GM18867 (cell line): ENCODE results near the gene ACSL3.
A peak's percentile ranks its signal among the peaks of the same experiment; 100 is the strongest.
"Not testable (repeated sequence)": the region's sequence is repeated elsewhere in the genome, so short reads cannot be mapped to it uniquely, and the experiment has no call there.

Experiments used
- ATAC-seq: cut with Tn5 transposase; IDR thresholded peaks from one replicate; pipeline ENCODE4 v1.9.1; 2021; ENCODE audit warnings: mild to moderate bottlenecking, moderate library complexity; ENCODE audit not compliant: unreplicated experiment

The ACSL3 gene

DNA sequence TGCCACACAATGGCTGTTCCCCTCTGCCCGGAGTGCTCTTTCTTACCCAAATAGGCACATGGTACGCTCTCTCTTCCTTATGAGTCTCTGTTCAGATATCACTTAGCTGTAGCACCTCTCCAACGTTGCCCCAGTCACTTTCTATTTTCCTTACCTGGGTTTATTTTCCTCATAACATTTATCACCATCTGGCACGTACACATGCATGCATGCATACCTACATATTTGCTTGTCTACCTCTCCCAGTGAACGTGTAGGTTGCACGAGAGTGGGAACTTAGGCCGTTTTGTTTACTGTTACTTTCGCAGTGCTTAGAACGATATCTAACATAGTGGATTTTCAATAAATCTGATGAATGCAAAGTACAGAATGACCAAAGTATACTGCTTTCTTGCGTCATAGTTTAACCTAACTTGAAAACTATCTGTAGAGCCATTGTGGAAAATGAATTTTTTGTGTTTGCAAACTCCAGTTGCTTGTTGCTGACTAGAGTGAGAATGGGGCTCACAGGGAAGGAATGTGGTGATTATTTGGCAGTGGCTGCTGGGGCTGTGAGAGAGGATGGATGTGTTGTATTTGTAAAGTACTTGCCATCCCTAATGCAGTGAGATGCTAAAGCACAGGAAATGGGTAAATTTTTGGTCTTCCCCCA lies 47.1 kb downstream of the ACSL3 start:
- no peak for ATAC-seq

DNA sequence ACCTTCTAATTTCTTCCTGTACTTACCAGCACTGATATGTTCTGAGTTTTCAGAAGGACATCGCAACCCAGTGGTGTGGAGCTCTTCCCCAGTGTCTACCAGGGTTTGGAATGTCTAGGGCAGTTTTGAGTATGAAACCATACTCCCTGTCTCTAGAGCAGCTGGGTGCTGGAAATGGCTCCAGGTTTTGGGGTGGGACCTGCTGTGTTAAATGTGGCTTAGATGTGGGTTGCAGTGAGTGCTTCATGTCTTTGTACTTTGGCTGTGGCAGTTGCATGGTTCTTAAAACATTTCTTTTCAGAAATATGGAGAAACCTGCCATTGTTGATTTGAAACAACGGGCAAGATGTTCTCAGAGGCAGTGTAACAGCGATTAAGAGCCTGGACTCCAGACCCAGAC lies 48.5 kb downstream of the ACSL3 start:
- no peak for ATAC-seq

DNA sequence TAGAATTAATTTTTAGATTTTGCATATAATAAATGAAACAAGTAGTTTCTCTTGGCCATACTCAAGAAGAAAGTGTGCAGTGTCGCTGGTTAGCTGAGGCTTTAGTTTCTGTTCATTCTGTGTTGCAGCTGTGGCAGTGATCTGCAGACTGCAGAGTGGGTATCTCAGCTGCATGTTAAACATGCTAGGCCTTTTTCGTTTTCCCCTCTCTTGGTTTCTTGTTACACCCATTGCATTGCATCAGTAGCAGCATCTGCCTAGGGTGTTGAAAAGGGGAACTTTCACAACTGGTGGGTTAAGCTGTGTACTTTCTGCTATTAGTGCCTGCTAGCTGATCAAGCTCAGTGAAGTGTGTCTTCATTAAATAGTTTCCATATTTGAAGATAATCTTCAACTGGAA lies 51.3 kb downstream of the ACSL3 start:
- ATAC-seq: peak; percentile 98

DNA sequence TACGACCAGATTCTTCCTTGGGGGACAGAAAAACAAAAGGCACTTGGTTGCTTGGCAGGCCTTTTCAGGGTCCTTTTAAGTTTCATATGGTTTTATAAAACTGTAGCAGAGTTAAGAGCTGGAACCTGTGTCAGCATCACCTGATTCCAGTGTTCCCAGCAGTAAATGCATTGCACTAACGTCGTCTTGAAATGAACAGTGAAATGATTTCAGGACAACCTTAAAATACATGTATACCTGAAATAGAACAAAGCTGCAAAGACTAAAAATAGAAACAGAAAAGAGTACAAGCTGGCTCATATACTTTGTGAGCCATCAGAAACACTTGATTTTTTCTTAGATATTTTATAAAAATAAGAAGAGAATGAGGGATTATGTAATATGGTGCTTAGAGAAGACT lies 51.9 kb downstream of the ACSL3 start:
- ATAC-seq: no peak

DNA sequence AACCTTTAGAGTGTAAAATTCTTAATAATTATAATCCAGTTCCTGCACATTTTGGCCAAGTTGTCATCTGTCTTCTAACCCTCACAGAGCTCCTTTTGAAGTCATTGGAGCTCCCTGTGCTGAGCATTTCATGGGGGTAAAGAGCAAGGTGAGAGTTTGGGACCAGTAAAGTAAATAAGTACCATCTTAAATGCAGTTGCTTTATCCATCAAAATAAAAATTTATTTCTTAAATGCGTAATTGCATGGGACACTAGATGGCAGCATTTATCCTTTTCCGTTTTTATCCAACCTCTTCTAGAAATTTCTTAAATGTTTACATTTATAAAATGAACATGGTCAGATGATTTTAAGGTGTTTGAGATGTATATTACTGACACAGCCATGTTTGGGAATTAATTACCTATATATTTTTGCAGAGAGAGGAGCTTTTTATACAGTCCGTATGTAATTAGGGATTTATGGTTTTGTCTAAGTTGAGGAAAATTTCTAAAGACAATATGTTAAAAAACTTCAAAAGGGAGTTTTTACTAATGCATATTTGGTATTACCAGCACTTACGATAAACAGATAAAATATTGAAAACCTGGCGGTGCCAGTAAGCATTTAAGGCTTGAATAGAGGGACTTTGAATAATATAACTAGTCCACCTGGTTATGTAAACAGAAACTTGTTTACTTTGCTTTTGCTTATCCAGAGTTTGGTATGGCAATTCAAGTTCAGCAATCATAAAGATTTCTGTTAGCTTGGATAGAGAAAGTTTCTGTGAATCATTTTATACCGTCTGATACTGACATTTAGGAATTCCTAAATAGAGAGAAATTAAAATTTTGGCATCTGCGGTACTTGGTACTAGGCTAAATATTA lies 54.5 kb downstream of the ACSL3 start:
- ATAC-seq: no peak

DNA sequence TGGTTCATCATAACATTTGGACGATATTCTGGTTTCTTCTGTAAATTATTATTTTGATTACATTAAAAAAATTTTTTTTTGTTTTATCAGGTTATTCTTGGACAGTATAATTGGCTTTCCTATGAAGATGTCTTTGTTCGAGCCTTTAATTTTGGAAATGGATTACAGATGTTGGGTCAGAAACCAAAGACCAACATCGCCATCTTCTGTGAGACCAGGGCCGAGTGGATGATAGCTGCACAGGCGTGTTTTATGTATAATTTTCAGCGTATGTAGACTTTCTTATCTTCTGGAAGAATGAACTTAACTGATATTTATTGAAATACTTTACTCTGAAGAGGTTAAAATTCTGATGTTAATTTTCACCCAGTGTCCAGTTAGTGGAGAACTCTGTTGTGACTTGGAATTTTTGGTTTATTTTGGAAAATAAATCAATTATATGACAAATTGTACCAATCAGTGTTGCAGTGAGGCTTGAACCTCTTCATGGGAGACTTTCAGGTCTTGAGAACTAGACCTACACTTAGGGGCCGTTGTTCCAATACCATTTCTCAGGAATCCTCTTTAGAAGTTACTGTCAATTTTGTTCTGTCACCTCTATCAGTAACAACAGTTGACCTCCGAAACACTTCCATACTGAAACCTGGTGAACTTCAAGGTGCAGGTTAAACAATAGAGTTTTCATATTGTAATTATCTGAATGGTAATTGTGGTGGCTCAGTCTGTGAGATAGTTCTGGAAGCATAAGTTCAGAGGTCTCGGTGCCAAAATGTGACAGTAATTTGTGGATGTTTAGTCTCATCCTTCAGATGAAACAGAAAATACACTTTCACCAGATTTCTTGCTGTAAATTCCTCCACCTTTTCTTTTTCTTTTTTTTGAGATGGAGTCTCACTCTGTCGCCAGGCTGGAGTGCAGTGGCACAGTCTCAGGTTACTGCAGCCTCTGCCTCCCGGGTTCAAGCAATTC lies 55.7 kb downstream of the ACSL3 start:
- no peak for ATAC-seq

DNA sequence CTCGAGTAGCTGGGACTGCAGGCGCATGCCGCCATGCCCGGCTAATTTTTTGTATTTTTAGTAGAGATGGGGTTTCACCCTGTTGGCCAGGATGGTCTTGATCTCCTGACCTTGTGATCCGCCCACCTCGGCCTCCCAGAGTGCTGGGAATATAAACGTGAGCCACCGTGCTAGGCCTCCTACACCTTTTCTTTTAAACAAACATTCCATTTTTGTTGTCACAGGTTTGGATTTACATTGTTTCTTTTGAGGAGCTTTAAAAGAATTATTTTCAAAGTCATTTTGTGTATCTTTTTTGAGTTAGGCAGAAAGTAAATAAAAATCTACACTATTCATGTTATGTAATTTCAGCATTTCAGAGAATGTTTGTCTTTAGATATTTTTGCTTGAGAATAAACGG lies 56.4 kb downstream of the ACSL3 start:
- ATAC-seq: not testable (repeated sequence)

DNA sequence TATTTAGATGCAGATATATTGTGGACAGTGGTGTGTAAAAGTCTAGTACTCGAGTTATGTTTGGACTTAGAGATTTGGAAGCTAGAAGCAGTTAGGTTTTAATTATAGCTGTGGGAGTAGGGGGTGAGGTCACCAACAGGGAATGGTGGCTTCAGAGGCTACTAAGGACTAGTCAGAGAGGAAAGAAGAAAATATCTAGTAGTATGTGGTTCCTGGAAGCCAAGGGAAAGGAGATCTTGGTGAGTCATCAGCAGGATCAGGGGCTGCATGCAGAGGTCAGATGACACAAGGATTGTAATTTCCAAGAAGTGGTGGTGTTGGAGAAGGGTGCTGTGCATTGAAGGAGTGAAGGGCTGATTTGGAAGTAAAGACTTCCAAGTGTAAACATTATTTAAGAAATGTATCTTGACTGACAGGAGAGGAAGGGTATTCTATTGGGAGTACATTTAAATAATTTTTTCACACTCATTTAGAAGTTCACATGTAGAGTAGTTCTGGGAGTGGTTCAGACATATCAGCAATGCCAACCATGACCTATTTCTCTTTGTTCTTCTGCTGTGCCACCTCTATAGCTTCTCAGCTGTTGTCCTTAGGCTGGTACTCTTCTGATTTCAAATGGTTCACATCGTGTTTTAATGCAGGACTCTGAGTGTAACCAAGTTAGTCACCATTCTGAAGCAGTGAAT lies 59.1 kb downstream of the ACSL3 start:
- ATAC-seq: no peak

DNA sequence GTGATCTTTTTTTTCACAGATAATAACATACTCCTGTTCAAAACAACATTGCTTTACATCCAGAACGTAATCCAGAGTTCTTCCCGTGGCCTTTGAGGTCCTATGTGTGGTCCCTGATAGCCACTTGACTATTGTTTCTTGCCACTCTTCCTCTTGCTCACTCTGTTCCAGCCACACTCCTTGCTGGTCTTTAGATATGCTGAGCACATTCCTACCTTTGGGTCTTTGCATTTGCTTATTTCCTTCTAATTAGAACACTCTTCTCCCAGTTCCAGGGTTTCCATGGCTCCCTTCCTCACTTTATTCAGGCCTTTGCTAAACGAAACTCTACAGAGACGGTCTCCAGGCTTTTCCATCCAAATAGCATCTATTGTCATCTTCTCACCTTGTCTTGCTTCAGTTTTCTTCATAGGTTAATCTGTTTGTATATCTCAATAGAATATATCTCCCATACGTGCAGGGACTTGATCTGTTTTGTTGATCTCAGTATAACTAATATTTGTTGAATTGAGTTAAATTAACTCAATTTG lies 59.9 kb downstream of the ACSL3 start:
- ATAC-seq: no peak

DNA sequence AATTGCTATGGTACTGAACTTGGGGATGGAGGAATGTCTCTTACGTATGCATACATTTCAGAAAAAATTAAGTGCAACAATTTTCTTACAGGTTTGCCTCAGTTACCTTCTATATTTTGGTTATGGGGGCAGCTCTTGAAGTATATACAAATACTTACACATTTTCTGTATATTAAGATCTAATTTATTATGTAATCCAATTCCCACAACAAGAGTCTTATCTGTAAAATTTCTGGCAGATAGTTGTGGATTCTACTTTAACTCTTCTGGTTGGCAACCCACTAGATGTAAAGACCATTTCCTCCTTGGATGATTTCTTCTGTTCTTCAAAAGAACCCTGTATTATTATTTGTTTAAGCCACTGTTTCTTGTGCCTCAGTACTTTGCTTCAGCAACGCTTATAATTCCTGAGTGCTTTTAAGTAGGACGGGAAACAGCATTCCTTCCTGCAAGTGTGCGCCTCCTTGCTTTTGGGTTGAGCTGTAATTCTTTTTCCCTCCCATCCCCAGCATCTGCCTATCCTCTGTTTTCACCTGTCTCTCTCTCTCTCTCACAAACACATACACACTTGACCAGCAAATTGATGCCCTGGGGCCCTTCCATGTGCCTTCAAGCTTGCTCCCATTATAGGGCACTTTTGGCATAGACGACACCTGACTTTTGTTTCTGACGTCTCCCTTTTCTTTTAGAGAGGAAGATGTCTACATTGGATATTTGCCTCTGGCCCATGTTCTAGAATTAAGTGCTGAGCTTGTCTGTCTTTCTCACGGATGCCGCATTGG lies 61.4 kb downstream of the ACSL3 start:
- no peak for ATAC-seq

DNA sequence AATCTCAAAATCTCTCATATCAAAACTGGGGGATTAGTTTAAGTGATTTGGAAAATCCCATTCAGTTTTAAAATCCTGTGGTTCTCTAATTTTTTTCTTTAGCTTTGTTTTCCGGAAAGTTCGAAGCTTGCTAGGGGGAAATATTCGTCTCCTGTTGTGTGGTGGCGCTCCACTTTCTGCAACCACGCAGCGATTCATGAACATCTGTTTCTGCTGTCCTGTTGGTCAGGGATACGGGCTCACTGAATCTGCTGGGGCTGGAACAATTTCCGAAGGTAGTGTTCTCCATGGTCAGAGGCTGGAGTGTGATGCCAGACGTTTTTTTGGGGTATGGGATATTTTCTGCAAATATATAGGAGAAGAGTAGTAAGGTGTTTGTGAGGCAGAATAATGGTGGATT lies 66.1 kb downstream of the ACSL3 start:
- ATAC-seq: no peak

DNA sequence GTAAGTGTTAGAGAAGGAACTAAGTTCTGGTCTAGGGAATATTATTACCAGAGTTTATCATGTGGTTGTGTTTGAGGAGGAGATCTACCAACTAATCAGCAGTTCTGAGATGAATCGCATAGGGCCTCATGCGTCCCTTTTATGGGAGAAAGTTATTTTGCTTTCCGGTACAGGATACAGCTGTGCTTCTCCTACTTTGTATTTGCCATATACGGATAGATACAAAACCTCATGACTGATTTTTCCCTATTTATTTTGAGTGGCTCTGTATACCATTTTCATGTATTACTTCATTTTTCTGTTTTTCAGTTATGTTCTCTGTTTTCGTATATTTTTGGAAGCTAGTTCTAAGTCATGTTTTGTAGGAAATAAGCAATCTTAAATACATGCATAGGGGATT lies 66.8 kb downstream of the ACSL3 start:
- no peak for ATAC-seq

DNA sequence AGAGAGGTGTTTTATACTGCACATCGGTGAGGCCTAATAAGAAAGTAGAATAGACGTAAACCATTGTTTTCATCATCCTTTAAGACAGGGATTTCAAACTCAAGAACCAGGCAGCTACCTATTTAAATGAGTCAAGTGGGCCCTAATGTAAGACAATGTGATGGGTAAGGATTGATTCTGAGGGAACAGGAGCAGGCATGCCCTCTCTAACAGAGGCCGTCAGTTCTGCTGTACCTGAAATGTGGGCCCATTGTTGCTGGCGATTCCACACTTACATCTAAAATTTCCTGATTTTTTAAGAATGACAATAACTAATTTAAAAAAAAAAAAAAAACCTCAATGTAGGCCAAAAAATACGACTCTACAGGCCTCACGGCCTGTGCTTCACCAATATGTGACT lies 67.5 kb downstream of the ACSL3 start:
- no peak for ATAC-seq

DNA sequence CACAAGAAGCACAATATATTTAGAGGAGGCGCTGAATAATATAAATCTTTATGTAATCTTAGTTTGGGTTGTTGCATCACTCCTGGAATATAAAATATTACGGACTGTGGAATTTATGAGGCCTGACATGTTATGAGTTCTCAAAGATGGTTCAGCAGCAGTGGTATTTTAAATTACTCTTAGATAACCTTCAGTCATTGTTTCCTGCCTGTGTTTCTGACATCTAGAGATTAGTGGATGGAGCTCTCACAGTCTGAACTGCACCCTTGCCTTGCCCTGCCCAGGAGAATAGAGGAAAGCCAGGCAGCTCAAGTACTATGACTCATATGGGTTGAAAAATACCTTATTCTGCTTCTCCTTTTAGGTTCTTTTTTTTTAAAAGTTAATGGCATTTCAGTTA lies 70.0 kb downstream of the ACSL3 start:
- no peak for ATAC-seq

DNA sequence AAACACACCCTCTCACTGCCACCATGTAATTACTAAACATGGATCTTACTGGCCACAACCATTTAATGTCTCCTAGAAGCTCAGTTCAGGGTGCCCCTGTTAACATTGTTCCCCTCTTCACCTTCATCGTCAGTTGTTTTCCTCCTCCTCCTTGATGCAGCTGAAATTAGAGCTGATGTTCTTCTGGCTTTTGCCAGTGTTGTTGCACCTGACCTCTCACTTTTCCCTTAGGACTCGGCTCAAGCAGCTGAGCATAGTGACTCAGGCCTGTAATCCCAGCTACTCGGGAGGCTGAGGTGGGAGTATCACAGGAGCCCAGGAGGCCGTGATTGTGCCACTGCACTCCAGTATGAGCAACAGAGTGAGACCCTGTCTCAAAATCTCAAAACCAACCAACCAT lies 70.8 kb downstream of the ACSL3 start:
- no peak for ATAC-seq

DNA sequence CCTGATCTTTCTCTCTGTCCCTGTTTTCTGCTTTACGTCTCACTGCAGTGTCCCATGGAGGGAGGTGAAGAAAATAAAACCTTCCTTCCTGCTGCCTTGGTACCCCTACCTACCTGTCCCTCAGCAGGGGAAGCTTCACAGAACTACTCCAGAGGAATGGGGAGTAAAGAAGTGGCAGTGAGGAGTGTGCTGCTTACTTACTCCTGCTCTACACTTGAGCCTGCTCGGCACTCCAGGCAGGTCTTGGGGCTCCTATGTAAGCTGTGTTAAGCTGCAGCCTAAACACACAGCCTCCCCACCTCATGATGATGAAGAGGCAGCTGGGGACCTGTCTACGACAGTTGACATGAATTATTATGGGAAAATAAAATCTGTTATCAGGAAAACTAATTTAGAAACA lies 72.6 kb downstream of the ACSL3 start:
- no peak for ATAC-seq

DNA sequence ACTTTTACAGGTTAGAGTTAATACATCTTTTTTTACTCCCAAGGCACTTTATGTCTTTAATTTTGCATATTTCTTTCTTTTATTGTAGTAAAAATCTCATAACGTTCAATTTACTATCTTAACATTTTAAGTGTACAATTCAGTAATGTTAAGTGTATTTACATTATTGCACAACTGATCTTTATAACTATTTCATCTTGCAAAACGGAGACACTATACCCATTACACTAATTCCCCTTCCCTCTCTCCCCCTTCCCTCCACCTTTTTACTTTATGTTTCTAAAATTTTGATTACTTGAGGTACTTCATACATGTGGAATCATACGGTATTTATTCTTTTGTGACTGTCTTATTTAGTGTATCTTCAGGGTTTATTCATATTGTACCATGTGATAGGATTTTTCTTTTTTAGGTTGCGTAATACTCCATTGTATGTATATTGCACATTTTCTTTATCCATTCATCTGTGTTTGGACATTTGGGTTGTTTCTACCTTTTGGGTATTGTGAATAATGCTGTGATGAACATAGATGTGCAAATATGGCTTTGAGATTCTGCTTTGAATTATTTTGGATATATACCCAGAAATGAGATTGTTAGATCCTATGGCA lies 75.0 kb downstream of the ACSL3 start:
- ATAC-seq: no peak

DNA sequence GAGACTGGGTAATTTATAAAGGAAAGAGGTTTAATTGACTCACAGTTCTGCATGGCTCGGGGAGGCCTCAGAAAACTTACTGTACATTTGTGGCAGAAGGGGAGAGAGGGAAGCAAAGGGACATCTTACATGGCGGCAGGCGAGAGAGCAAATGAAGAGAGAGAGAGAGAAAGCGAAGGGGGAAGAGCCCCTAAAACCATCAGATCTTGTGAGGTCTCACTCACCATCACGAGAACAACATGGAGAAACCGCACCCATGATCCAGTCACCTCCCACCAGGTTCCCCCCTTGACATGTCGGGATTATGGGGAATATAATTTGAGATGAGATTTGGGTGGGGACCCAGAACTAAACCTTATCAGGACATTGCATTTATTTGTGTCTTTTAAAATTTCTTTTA lies 75.9 kb downstream of the ACSL3 start:
- ATAC-seq: no peak

DNA sequence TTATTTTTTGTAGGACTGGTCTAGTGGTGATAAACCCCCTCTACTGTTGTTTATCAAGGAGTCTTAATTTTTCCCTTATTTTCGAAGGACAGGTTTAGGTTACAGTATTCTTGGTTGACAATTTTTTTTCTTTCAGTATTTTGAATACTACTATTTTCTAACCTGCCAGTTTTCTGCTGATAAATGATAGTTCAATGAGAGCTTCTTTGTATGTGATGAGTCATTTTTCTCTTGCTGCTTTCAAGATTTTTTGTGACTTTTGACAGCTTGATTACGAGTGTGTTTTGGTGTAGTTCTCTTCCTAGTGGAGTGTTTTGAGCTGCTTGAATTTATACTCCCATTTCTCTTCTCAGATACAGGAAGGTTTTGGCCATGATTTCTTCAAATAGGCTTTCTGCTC lies 77.5 kb downstream of the ACSL3 start:
- ATAC-seq: no peak
